Progenitor cell of endocrine pancreas (in vitro differentiated cells): ENCODE data around the gene PRODH2. TPM values are rescaled to one million over a fixed set of nuclear protein-coding genes. Genes with fewer than 3 reads are reported as not detected.

Experiments
- DNase-seq: peaks from one replicate; pipeline ENCODE4 v3.0.0; 2021; ENCODE audit warnings: low spot score; ENCODE audit not compliant: unreplicated experiment
- H3K27ac Mint-ChIP-seq: 2 replicates; pipeline ENCODE4 v1.8.0; 2021; ENCODE audit warnings: mild to moderate bottlenecking, moderate library complexity, mixed read lengths
- H3K27me3 Mint-ChIP-seq: 2 replicates; pipeline ENCODE4 v1.8.0; 2021; ENCODE audit warnings: mixed read lengths
- H3K36me3 Mint-ChIP-seq: 2 replicates; pipeline ENCODE4 v1.8.0; 2022; ENCODE audit warnings: mixed read lengths; ENCODE audit not compliant: insufficient read depth
- H3K4me1 Mint-ChIP-seq: 2 replicates; pipeline ENCODE4 v1.8.0; 2021; ENCODE audit warnings: low read depth, mixed read lengths
- H3K4me3 Mint-ChIP-seq: 2 replicates; pipeline ENCODE4 v1.8.0; 2021; ENCODE audit warnings: low read depth, mild to moderate bottlenecking, moderate library complexity, mixed read lengths
- H3K9me3 Mint-ChIP-seq: 2 replicates; pipeline ENCODE4 v1.8.0; 2021; ENCODE audit warnings: low read depth, mixed read lengths
- total RNA-seq: library from RNA; stranded (reverse); gene quantifications from 2 replicates; pipeline ENCODE4 v1.2.1, GENCODE V29; 2021
- TF ChIP-seq, protein P1 (sequence below): fragments of 200-600 bp; sonication (generic); IDR thresholded peaks from one replicate; pipeline ENCODE4 v1.5.0; 2021; ENCODE audit warnings: antibody characterized with exemption, mild to moderate bottlenecking; ENCODE audit not compliant: unreplicated experiment

Gene PRODH2
- total RNA-seq, 1 donor from 2014 or later: 5.3 TPM

DNA sequence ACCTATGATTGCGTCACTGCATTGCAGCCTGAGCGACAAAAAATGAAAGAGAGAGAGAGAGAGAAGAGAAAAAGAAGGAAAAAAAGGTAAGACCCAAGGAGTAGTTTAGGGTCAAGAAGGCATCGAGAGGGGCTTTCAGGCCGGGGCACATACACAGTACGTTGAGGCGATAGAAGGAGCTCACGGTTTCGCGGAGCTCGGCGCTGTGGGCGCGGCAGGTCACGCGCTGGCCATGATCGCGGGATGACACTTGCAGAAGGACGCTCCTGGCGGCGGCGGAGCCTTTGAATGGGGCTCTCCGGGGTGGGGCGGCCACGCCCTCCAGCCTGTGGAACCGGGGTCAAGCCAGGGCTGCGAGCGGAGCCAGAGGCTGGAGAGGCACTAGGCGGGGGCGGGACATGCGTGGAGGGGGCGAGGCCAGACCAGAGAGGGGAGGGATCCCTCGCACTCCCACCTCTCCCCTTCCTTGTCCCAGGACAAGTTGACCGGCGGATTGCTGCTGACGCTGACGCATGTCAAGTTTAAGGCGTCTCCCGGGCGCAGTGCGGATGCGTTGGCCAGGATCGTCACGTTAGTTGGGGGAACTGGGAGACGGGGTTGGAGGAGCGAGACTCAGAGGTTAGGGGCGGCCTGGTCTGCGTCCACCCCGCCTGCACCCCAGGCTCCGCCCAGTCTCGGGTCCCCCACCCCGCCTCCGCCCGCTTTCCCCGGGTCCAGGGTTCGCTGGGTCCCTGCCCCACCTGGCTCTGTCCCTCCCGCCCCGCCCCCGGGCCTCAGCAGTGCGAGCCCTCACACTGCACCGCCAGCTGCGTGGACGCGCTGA is 32.8 kb upstream of the PRODH2 start:
- Mint-ChIP-seq H3K9me3 (no peaks in the 10 kb centered on the region), H3K36me3 (peaks cover 2% of the 10 kb centered on the region), H3K4me3 (peak overlapping the region; percentile 62), H3K27ac (peak overlapping the region; percentile 82), H3K27me3 (peaks cover 63% of the 10 kb centered on the region), H3K4me1 (peaks cover 18% of the 10 kb centered on the region)
- TF ChIP-seq, protein P1, sequence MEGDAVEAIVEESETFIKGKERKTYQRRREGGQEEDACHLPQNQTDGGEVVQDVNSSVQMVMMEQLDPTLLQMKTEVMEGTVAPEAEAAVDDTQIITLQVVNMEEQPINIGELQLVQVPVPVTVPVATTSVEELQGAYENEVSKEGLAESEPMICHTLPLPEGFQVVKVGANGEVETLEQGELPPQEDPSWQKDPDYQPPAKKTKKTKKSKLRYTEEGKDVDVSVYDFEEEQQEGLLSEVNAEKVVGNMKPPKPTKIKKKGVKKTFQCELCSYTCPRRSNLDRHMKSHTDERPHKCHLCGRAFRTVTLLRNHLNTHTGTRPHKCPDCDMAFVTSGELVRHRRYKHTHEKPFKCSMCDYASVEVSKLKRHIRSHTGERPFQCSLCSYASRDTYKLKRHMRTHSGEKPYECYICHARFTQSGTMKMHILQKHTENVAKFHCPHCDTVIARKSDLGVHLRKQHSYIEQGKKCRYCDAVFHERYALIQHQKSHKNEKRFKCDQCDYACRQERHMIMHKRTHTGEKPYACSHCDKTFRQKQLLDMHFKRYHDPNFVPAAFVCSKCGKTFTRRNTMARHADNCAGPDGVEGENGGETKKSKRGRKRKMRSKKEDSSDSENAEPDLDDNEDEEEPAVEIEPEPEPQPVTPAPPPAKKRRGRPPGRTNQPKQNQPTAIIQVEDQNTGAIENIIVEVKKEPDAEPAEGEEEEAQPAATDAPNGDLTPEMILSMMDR: no peak
- no peak for DNase-seq

- H3K27ac Mint-ChIP-seq: peak overlapping the region; percentile 75
- H3K27me3 Mint-ChIP-seq: peaks cover 63% of the 10 kb centered on the region
- peaks cover 18% of the 10 kb centered on the region for H3K4me1 Mint-ChIP-seq
- H3K4me3 Mint-ChIP-seq: peak overlapping the region; percentile 62
- TF ChIP-seq, protein P1: no peak
- H3K9me3 Mint-ChIP-seq: no peaks in the 10 kb centered on the region
- peaks cover 2% of the 10 kb centered on the region for H3K36me3 Mint-ChIP-seq
- no peak for DNase-seq
These were observed 32.0 kb upstream of the PRODH2 start for GRCh38 chr19:35844482-35845214.

DNA sequence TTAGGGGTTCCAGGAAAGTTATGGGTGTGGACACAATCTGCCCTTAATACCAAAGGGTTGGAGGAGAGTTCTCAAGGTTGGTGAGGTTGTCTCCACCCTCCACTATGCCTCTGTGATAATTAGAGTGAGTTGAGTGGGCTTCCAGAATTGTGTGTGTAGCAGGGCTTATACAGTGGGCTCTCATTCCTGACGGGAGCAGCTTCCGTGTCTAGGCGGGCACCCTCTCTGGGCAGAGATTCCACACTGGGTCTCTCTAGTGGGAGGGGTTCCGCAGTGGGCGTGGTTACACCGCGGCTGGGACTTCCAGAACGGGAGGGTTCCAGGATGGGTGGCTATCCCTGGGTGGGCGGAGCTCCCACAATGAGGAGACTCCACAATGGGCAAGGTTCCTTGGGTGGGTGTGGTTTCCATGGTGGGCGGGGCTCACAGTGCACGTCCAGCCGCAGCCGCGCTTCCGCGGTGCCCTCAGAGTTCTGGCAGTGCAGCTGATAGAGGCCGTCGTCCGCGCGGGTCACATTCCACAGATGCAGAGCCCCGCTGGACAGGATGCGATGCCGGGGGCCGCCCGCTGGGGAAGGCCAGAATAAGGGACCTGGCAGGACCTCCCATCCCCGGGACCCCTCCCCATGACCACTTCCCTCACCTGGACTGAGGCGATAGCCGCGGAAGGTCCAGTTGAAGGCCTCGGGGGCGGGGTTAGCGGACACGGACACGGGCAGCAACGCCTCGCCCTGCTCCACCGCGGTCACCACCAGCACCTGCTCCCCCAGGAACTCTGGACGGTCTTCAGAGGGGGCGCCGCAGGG is 31.2 kb upstream of the PRODH2 start:
- TF ChIP-seq, protein P1: no peak
- H3K4me1 Mint-ChIP-seq: peaks cover 18% of the 10 kb centered on the region
- H3K4me3 Mint-ChIP-seq: peak overlapping the region; percentile 62
- no peak overlapping the region for H3K27ac Mint-ChIP-seq
- peaks cover 60% of the 10 kb centered on the region for H3K27me3 Mint-ChIP-seq
- H3K36me3 Mint-ChIP-seq: peaks cover 3% of the 10 kb centered on the region
- H3K9me3 Mint-ChIP-seq: no peaks in the 10 kb centered on the region
- DNase-seq: no peak

GRCh38 chr19:35842666-35843272 is 30.1 kb upstream of the PRODH2 start:
- DNase-seq: no peak
- Mint-ChIP-seq H3K27ac (no peak overlapping the region), H3K4me3 (no peak overlapping the region), H3K36me3 (peaks cover 4% of the 10 kb centered on the region), H3K9me3 (no peaks in the 10 kb centered on the region), H3K27me3 (peaks cover 57% of the 10 kb centered on the region), H3K4me1 (peaks cover 18% of the 10 kb centered on the region)
- TF ChIP-seq, protein P1: no peak
